Left kidney (tissue), 2 donors: ENCODE data around the gene MYNN. TPM values are rescaled to one million over a fixed set of nuclear protein-coding genes. Genes with fewer than 3 reads are reported as not detected.

Experiments used
- DNase-seq: peaks from one replicate; pipeline ENCODE4 v3.0.0-alpha.2; 2013
- polyA plus RNA-seq: library from polyadenylated mRNA; unstranded; fragments of 120-200 nt; gene quantifications from one replicate; pipeline ENCODE4 v1.2.1, GENCODE V29; 2013; ENCODE audit not compliant: insufficient read length

MYNN gene
- polyA plus RNA-seq, 1 donor = 31.3 TPM

- DNase-seq = no peak
Observed at GRCh38 chr3:169822983-169823382, 49.8 kb downstream of the MYNN start.

- no peak for DNase-seq
Observed at GRCh38 chr3:169825316-169825715, 52.1 kb downstream of the MYNN start.

- DNase-seq = no peak
Observed at GRCh38 chr3:169827712-169828111, 54.5 kb downstream of the MYNN start.

- no peak for DNase-seq
Observed at GRCh38 chr3:169835533-169835932, 62.3 kb downstream of the MYNN start.

- DNase-seq = no peak
Observed at GRCh38 chr3:169836078-169836941, 63.1 kb downstream of the MYNN start.

- no peak for DNase-seq
Observed at GRCh38 chr3:169836942-169837275, 63.7 kb downstream of the MYNN start.

- no peak for DNase-seq
Observed at GRCh38 chr3:169838511-169839030, 65.4 kb downstream of the MYNN start.

Other genes with a start within 250 kb of the MYNN start
- gene MECOM, start 109.7 kb upstream of the MYNN start, polyA plus RNA-seq = 192 TPM
- gene TERC, start 8.3 kb upstream of the MYNN start, polyA plus RNA-seq = 0.35 TPM
- gene ACTRT3, start 3.8 kb upstream of the MYNN start, polyA plus RNA-seq = 4.2 TPM
- 0.12 TPM for gene LRRIQ4, start 39.5 kb downstream of the MYNN start, polyA plus RNA-seq
- 18.1 TPM for gene LRRC34, start 39.5 kb downstream of the MYNN start, polyA plus RNA-seq
- 0.38 TPM for gene LRRC31, start 96.5 kb downstream of the MYNN start, polyA plus RNA-seq
- gene SAMD7, start 138.2 kb downstream of the MYNN start, polyA plus RNA-seq = not detected
- 199 TPM for gene SEC62, start 193.4 kb downstream of the MYNN start, polyA plus RNA-seq